ENCODE data around the gene CWH43.

The CWH43 gene

GRCh38 chr4:48943387-48943786, 42.7 kb upstream of the CWH43 start:
- no peak overlapping the region for H2BK15ac ChIP-seq (ENCODE audit: low read length)
- H3K79me1 ChIP-seq (ENCODE audit: low read depth, low read length), result no peaks in the 10 kb centered on the region
- no peaks in the 10 kb centered on the region for H3K27me3 ChIP-seq (ENCODE audit: control insufficient read depth in 3 of 3, insufficient read depth in 3 of 3, low read depth in 1 of 3, low read length in 3 of 3)
- no peak overlapping the region for H3K4me3 ChIP-seq (ENCODE audit: low read length in 2 of 2)
- WGBS, 2 donors (ENCODE audit: extremely low coverage in 2 of 2, insufficient read length in 2 of 2, insufficient replicate concordance in 1 of 2), result no CpG with 5 or more reads among the region's 1 CpG
- no peak overlapping the region for H4K91ac ChIP-seq (ENCODE audit: low read depth, low read length, poor library complexity)
- H3K18ac ChIP-seq (ENCODE audit: low read length), result no peak overlapping the region
- no peak overlapping the region for H3K14ac ChIP-seq (ENCODE audit: low read length)
- H2BK5ac ChIP-seq (ENCODE audit: low read length), result no peak overlapping the region
- no peak overlapping the region for H4K8ac ChIP-seq (ENCODE audit: low read depth, low read length)
- no peak overlapping the region for H3K4me2 ChIP-seq (ENCODE audit: insufficient read depth, low read length, poor library complexity, severe bottlenecking)
- no peak overlapping the region for H2AFZ ChIP-seq (ENCODE audit: low read length)
- H2BK12ac ChIP-seq (ENCODE audit: low read length), result no peak overlapping the region
- no peaks in the 10 kb centered on the region for H3K36me3 ChIP-seq (replicated peaks in 1 of 2; ENCODE audit: control insufficient read depth in 2 of 2, insufficient read depth in 2 of 2, low read length in 2 of 2)
- no peak overlapping the region for H2BK120ac ChIP-seq (ENCODE audit: low read depth, low read length)
- no peak overlapping the region for H3K9ac ChIP-seq (ENCODE audit: low read depth, low read length, poor library complexity)
- DNase-seq (ENCODE audit: low spot score), result no peak
- no peak overlapping the region for H3K4ac ChIP-seq (ENCODE audit: low read length)
- peaks cover 0 to 2% of the 10 kb centered on the region in 2 donors for H3K9me3 ChIP-seq (replicated peaks in 1 of 2; ENCODE audit: control insufficient read depth in 2 of 2, insufficient read depth in 1 of 2, low read depth in 1 of 2, low read length in 2 of 2)
- no peaks in the 10 kb centered on the region for H3K4me1 ChIP-seq (ENCODE audit: control insufficient read depth in 2 of 2, insufficient read depth in 1 of 2, low read depth in 1 of 2, low read length in 2 of 2)
- H3K27ac ChIP-seq (replicated peaks; ENCODE audit: low read length), result no peak overlapping the region
- no peak overlapping the region for H3K23ac ChIP-seq (ENCODE audit: low read depth, low read length, poor library complexity)
- no peak overlapping the region for H2AK5ac ChIP-seq (ENCODE audit: low read depth, low read length)

DNA sequence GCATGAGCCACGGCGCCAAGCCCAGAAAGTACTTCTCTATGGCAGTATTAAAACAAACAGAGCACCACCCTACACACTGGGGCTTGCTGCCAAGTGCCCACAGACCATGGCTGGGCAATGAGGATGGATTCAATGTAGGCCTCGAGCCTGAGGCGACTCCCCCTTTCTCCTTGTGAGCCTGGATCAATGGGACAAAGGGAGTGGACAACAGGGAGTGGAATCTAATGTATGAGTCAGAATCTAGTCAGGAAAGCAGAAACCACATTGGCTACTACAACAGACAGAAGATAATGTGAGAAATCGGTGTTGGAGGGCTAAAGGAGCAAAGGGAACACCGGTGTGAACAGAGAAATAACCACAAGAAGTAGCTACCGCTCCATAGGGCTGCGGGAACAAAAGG, 41.8 kb upstream of the CWH43 start:
- Histone ChIP-seq H2AFZ (ENCODE audit: low read length) (peak overlapping the region; percentile 21), H4K8ac (ENCODE audit: low read depth, low read length) (no peak overlapping the region), H3K9me3 (replicated peaks in 1 of 2; ENCODE audit: control insufficient read depth in 2 of 2, insufficient read depth in 1 of 2, low read depth in 1 of 2, low read length in 2 of 2) (no peaks in the 10 kb centered on the region), H3K4me1 (ENCODE audit: control insufficient read depth in 2 of 2, insufficient read depth in 1 of 2, low read depth in 1 of 2, low read length in 2 of 2) (no peaks in the 10 kb centered on the region), H3K27ac (replicated peaks; ENCODE audit: low read length) (peak overlapping the region; percentile 0), H3K4me2 (ENCODE audit: insufficient read depth, low read length, poor library complexity, severe bottlenecking) (no peak overlapping the region), H3K4ac (ENCODE audit: low read length) (no peak overlapping the region), H3K18ac (ENCODE audit: low read length) (peak overlapping the region; percentile 4), H3K27me3 (ENCODE audit: control insufficient read depth in 3 of 3, insufficient read depth in 3 of 3, low read depth in 1 of 3, low read length in 3 of 3) (no peaks in the 10 kb centered on the region), H2BK5ac (ENCODE audit: low read length) (no peak overlapping the region), H2AK5ac (ENCODE audit: low read depth, low read length) (no peak overlapping the region), H3K14ac (ENCODE audit: low read length) (no peak overlapping the region), H2BK15ac (ENCODE audit: low read length) (no peak overlapping the region), H4K91ac (ENCODE audit: low read depth, low read length, poor library complexity) (no peak overlapping the region), H2BK12ac (ENCODE audit: low read length) (no peak overlapping the region), H3K36me3 (replicated peaks in 1 of 2; ENCODE audit: control insufficient read depth in 2 of 2, insufficient read depth in 2 of 2, low read length in 2 of 2) (no peaks in the 10 kb centered on the region), H3K4me3 (ENCODE audit: low read length in 2 of 2) (no peak overlapping the region), H3K23ac (ENCODE audit: low read depth, low read length, poor library complexity) (no peak overlapping the region), H2BK120ac (ENCODE audit: low read depth, low read length) (no peak overlapping the region), H3K79me1 (ENCODE audit: low read depth, low read length) (no peaks in the 10 kb centered on the region), H3K9ac (ENCODE audit: low read depth, low read length, poor library complexity) (no peak overlapping the region)
- no CpG with 5 or more reads among the region's 8 CpGs for WGBS, 2 donors (ENCODE audit: extremely low coverage in 2 of 2, insufficient read length in 2 of 2, insufficient replicate concordance in 1 of 2)
- no peak for DNase-seq (ENCODE audit: low spot score)

GRCh38 chr4:48944756-48945241, 41.3 kb upstream of the CWH43 start:
- no peak overlapping the region for H4K91ac ChIP-seq (ENCODE audit: low read depth, low read length, poor library complexity)
- H3K18ac ChIP-seq (ENCODE audit: low read length), result no peak overlapping the region
- H2BK12ac ChIP-seq (ENCODE audit: low read length), result no peak overlapping the region
- DNase-seq (ENCODE audit: low spot score), result no peak
- no peak overlapping the region for H2BK5ac ChIP-seq (ENCODE audit: low read length)
- no peak overlapping the region for H3K23ac ChIP-seq (ENCODE audit: low read depth, low read length, poor library complexity)
- H3K4me2 ChIP-seq (ENCODE audit: insufficient read depth, low read length, poor library complexity, severe bottlenecking), result no peak overlapping the region
- no peak overlapping the region for H2AK5ac ChIP-seq (ENCODE audit: low read depth, low read length)
- no peak overlapping the region for H3K9ac ChIP-seq (ENCODE audit: low read depth, low read length, poor library complexity)
- no peak overlapping the region for H2BK15ac ChIP-seq (ENCODE audit: low read length)
- H3K9me3 ChIP-seq (replicated peaks in 1 of 2; ENCODE audit: control insufficient read depth in 2 of 2, insufficient read depth in 1 of 2, low read depth in 1 of 2, low read length in 2 of 2), result no peaks in the 10 kb centered on the region
- no peaks in the 10 kb centered on the region for H3K4me1 ChIP-seq (ENCODE audit: control insufficient read depth in 2 of 2, insufficient read depth in 1 of 2, low read depth in 1 of 2, low read length in 2 of 2)
- no peak overlapping the region for H2AFZ ChIP-seq (ENCODE audit: low read length)
- H3K4me3 ChIP-seq (ENCODE audit: low read length in 2 of 2), result no peak overlapping the region
- H3K14ac ChIP-seq (ENCODE audit: low read length), result no peak overlapping the region
- H3K79me1 ChIP-seq (ENCODE audit: low read depth, low read length), result no peaks in the 10 kb centered on the region
- no peak overlapping the region for H3K27ac ChIP-seq (replicated peaks; ENCODE audit: low read length)
- no peaks in the 10 kb centered on the region for H3K27me3 ChIP-seq (ENCODE audit: control insufficient read depth in 3 of 3, insufficient read depth in 3 of 3, low read depth in 1 of 3, low read length in 3 of 3)
- no peak overlapping the region for H2BK120ac ChIP-seq (ENCODE audit: low read depth, low read length)
- H3K36me3 ChIP-seq (replicated peaks in 1 of 2; ENCODE audit: control insufficient read depth in 2 of 2, insufficient read depth in 2 of 2, low read length in 2 of 2), result no peaks in the 10 kb centered on the region
- H3K4ac ChIP-seq (ENCODE audit: low read length), result no peak overlapping the region
- H4K8ac ChIP-seq (ENCODE audit: low read depth, low read length), result no peak overlapping the region
- WGBS, 2 donors (ENCODE audit: extremely low coverage in 2 of 2, insufficient read length in 2 of 2, insufficient replicate concordance in 1 of 2), result no CpG with 5 or more reads among the region's 6 CpGs

DNA sequence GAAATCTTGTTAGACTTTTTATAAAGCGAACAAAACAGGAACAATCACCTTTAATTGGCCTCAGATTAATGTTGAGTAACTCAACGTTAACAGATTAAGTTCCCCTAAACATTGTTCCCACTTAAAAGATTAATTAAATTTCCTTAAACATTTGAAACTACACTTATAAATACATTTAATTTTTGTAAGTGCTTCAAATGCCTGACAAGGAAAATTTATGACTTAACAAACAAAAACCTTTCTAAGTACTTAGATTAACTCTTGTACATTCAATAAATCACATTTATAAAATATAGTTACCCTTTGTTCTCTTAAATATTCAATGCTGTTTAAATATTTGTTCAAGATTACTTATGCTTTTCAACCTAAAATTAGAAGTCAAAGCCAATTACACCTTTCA, 40.1 kb upstream of the CWH43 start:
- Histone ChIP-seq H3K14ac (ENCODE audit: low read length) (no peak overlapping the region), H2BK5ac (ENCODE audit: low read length) (no peak overlapping the region), H3K4ac (ENCODE audit: low read length) (no peak overlapping the region), H3K27me3 (ENCODE audit: control insufficient read depth in 3 of 3, insufficient read depth in 3 of 3, low read depth in 1 of 3, low read length in 3 of 3) (no peaks in the 10 kb centered on the region), H4K91ac (ENCODE audit: low read depth, low read length, poor library complexity) (no peak overlapping the region), H3K23ac (ENCODE audit: low read depth, low read length, poor library complexity) (no peak overlapping the region), H3K4me2 (ENCODE audit: insufficient read depth, low read length, poor library complexity, severe bottlenecking) (no peak overlapping the region), H3K79me1 (ENCODE audit: low read depth, low read length) (no peaks in the 10 kb centered on the region), H3K36me3 (replicated peaks in 1 of 2; ENCODE audit: control insufficient read depth in 2 of 2, insufficient read depth in 2 of 2, low read length in 2 of 2) (no peaks in the 10 kb centered on the region), H3K4me3 (ENCODE audit: low read length in 2 of 2) (no peak overlapping the region), H2BK120ac (ENCODE audit: low read depth, low read length) (no peak overlapping the region), H3K4me1 (ENCODE audit: control insufficient read depth in 2 of 2, insufficient read depth in 1 of 2, low read depth in 1 of 2, low read length in 2 of 2) (no peaks in the 10 kb centered on the region), H3K9ac (ENCODE audit: low read depth, low read length, poor library complexity) (no peak overlapping the region), H3K9me3 (replicated peaks in 1 of 2; ENCODE audit: control insufficient read depth in 2 of 2, insufficient read depth in 1 of 2, low read depth in 1 of 2, low read length in 2 of 2) (no peaks in the 10 kb centered on the region), H2AK5ac (ENCODE audit: low read depth, low read length) (no peak overlapping the region), H2BK15ac (ENCODE audit: low read length) (no peak overlapping the region), H3K27ac (replicated peaks; ENCODE audit: low read length) (no peak overlapping the region), H3K18ac (ENCODE audit: low read length) (no peak overlapping the region), H2BK12ac (ENCODE audit: low read length) (no peak overlapping the region), H2AFZ (ENCODE audit: low read length) (no peak overlapping the region), H4K8ac (ENCODE audit: low read depth, low read length) (no peak overlapping the region)
- no peak for DNase-seq (ENCODE audit: low spot score)
- no CpG with 5 or more reads among the region's 2 CpGs for WGBS, 2 donors (ENCODE audit: extremely low coverage in 2 of 2, insufficient read length in 2 of 2, insufficient replicate concordance in 1 of 2)
